HG03521 (cell line): Measurements from ENCODE around the gene OR2Z1.

ENCODE experiments used
- ATAC-seq: cut with Tn5 transposase; IDR thresholded peaks from one replicate; pipeline ENCODE4 v1.9.1; 2021; ENCODE audit warnings: mild to moderate bottlenecking, moderate library complexity; ENCODE audit not compliant: unreplicated experiment

The OR2Z1 gene

DNA sequence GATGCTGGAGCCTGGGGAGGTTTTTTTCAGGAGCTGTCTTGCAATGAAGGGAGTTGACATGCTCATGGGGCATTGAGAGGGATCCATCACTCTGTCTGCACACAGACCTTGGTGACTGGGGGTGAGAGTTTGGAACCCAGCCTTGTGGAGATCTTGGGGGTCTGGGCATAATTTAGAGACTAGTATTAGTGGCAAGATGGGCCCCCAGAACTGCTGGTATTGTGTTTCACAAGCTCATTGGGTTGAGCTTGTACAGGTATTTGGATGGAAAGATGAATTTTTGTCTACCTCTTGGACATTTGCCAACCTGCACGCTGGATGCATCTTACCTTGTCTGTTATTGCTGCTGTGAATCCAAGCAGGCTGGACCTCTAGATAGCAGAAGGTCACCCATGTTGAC is at the start of gene OR2Z1:
OR2Z1 (plus strand) TSS at position 301 of the 400 bp plus-strand sequence. CDS start 9,395 bp downstream, outside the sequence.
- ATAC-seq: no peak

- no peak for ATAC-seq
These were observed 48.0 kb upstream of the OR2Z1 start for GRCh38 chr19:8673276-8673891.

- no peak for ATAC-seq
These were observed 46.4 kb upstream of the OR2Z1 start for GRCh38 chr19:8675066-8675465.

DNA sequence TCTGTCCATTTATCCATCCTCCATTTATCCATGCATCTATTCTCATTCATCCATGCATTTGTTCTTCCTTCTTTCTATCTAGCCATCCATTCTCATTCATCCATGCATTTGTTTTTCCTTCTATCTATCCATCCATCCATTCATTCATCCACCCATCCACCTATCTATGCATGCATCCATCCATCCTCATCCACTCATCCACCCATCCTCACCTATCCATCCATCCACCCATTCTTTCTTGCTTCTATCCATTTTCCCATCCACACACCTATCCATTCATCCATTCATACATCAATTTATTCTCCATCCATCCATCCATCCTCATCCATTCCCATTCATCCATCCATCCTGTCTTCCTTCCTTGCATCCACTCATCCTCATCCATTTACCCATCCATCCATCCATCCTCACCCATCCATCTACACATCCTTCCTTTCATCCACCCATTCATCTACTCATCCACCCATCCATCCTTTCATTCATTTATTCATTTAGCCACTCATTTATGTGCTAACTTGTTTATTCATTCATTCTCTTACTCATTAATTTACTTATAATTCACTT is 43.1 kb upstream of the OR2Z1 start:
- no peak for ATAC-seq

DNA sequence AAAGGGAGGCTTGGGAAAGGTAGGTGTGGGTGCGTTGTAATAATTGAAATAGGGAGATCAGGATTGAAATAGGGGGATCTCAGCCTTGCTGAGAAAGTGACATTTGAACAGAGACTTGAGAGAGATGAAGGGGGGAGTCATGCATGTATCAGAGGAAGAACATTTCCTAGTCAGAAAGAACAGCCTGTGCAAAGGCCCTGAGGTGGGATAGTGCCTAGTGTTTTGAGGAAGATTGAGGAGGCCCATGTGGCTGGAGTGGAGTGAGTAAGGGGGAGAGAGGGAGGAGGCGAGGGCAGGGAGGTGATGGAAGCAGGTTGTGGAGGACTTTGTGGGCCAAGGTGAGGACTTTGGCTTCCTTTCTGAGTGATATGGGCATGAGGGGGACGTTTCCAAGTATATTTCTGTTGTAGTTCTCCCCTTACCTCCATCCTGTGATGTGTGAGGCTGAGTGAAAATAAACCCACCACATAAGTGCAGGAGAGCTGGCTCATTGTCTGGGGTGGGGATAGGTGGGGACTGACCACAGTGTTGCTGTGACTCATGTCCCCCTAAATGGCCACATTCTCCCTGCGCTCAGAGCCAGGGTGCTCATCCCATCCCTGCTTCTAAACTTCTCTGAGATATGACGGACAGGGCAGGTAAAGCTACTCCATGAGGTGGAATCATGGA is 40.6 kb upstream of the OR2Z1 start:
- ATAC-seq: no peak

DNA sequence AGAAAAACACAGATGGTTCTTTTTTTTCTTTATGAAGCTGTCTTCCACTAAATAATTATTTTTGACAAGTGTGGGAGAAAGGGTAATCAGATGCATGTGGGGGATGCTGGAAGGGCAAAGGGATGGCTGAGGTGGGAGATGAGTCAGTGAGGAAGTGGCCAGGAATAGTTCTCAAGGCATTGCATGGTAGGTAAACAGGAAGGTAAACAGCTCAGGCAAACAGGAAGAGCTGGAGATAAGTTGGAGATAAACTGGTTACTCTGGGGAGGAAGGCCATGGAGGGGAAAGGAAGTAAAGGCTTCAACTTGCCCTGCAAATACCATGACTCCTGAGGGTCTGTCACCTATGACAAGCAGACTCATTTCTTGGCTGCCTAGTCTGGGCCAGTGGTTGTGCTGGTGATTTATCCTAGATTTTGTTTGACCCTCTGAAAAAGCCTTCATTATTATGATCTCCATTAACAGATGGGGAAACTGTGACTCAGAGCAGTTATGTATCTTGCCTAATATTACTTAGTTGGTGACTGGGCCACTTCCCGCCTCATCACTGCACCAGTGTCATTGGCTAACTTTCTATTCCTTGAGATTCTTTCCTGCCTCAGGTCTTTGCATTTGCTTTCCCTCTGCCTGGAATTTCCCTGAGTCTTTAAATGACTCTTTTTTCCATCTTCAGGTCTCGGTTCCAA is 39.9 kb upstream of the OR2Z1 start:
- no peak for ATAC-seq

DNA sequence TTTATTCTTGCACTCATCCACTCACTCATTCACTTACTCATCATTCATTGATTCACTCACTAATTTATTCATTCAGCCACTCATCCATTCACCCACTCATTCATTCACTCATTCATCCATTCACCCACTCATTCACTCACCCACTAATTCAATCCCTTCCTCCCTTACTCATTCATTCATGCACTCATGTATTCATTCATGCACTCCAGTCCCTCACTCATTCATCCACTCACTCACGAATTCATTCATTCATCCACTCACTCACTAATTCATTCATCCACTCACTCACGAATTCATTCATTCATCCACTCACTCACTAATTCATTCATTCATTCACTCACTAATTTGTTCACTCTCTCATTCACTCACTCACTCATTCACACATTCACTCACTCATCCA is 39.0 kb upstream of the OR2Z1 start:
- no peak for ATAC-seq

- no peak for ATAC-seq
These were observed 38.5 kb upstream of the OR2Z1 start for GRCh38 chr19:8682931-8683330.

GRCh38 chr19:8684001-8684902 is 37.2 kb upstream of the OR2Z1 start:
- ATAC-seq: no peak

GRCh38 chr19:8686549-8686948 is 34.9 kb upstream of the OR2Z1 start:
- ATAC-seq: no peak

DNA sequence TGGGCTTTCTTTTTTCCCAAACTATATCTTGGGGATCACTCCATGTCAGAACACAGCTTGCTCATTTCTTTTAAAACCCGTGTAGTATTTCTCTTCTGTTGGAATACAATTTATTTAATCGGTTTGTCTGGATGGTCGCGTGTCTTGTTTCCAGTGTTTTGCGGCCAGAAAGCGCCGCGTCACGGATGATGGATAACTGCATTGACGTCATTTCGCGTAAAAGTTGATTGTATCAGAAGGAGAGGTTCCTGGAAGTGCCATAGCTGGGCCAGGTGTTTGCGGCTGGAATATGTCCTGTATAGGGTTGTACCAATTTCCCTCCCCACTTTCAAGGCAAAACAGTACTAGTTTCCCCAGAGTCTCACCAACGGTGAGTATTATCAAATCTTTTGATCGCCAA is 32.5 kb upstream of the OR2Z1 start:
- ATAC-seq: no peak

DNA sequence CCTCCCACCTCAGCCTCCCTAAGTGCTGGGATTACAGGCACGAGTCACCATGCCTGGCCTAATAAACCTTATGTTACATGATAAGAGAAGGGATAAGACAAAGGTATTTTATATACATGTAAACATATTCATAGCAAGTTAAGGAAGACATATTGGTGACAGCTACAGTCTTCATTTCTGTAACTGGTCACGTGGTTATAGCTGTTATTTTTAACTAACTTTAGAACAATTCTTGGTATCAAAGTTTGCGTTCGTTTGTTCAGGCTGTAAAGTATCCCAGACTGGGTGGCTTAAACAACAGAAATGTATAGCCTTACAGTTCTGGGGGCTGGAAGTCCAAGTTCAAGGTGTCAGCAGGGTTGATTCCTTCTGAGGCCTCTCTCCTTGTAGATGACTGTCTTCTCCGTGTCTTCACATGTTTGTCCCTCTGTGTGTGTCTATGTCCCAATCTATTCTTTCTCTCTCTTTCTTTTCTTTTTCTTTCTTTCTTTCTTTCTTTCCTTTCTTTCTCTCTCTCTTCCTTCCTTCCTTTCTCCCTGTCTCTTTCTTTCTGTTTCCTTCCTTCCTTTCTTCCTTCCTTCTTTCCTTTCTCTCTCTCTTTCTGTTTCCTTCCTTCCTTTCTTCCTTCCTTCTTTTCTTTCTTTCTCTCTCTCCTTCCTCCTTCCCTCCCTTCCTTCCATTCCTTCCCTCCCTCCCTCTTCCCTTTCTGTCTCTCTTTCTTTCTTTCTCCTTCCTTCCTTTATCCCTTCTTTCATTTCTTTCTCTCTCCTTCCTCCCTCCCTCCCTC is 30.5 kb upstream of the OR2Z1 start:
- ATAC-seq: no peak

GRCh38 chr19:8695501-8695900 is 25.9 kb upstream of the OR2Z1 start:
- ATAC-seq: no peak

GRCh38 chr19:8695911-8696310 is 25.5 kb upstream of the OR2Z1 start:
- no peak for ATAC-seq

GRCh38 chr19:8696993-8697392 is 24.4 kb upstream of the OR2Z1 start:
- no peak for ATAC-seq

DNA sequence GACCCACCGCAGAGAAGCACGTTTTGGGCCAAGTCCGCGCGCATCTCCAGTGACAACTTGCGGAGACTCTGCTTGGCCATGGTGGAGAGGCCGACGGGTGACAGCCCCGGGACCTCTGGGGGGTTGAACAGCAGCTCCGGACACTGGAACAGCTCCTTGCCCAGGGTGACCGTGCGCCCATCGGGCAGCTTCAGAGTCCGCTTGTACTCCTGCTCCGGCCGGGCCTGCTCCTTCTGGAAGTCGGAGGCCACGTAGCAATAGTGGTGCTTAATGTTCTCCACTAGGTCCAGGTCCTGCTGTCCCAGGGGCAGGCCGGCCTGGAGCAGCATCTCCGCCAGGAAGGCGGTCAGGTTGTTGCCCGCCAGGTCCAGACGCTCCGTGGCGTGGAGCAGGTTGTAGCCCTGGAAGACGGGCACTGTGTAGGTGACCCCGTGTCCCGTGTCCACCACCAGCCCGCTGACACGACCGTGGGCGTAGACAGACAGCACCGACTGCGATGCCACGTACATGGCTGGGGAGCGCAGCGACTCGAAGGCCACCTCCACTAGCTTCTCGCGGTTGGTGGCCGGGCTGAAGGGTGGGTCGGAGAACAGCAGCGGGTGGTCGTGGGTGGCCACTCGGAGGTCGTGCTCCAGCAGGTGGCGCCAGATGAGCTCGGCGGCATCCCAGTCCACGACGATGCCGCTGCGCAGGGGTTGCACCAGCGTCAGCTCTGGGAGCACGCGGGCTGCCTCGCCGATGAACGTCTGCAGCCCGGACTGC is 23.6 kb upstream of the OR2Z1 start:
- no peak for ATAC-seq

GRCh38 chr19:8698433-8699063 is 22.9 kb upstream of the OR2Z1 start, which contains the start of gene ACTL9:
Gene ACTL9 (minus strand): TSS chr19:8698795. CDS start chr19:8698701, 94 bp downstream.
- no peak for ATAC-seq

DNA sequence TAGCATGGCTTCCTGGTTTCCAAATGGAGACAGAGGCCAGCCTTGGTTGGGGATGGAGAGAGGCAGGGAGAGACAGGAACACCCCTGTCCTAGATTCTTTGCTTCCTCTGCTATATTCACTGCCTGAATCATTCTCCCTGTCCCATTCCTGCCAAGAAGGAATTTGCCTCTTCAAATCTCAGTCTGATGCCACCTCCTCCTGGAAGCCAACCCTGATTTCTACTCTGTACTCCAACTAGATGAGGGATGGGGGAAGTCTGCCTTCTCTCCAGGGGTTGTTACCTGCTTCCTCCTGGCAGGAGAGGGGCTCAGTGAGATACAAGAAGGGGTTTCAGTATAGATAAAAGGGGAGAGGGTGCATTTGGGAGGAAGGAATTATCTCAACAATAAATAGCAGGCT is 21.5 kb upstream of the OR2Z1 start:
- ATAC-seq: no peak

GRCh38 chr19:8700956-8701355 is 20.5 kb upstream of the OR2Z1 start:
- ATAC-seq: no peak
